GM23338 (cell line): ENCODE results near the gene RPL26.

Source experiments
- CREB1 ChIP-seq: fragments of 250-450 bp; sonication (Bioruptor Pico); IDR thresholded peaks from 2 replicates; pipeline ENCODE4 v1.5.0; 2020; ENCODE audit warnings: low read depth, mild to moderate bottlenecking, moderate library complexity
- EZH2 ChIP-seq: fragments of 200-600 bp; sonication (generic); IDR thresholded peaks from one replicate; pipeline ENCODE4 v1.8.0; 2017; ENCODE audit warnings: antibody characterized with exemption, mild to moderate bottlenecking, low read depth; ENCODE audit not compliant: unreplicated experiment
- EZH2phosphoT487 ChIP-seq: fragments of 200-600 bp; sonication (generic); IDR thresholded peaks from one replicate; pipeline ENCODE4 v1.8.1; 2018; ENCODE audit warnings: antibody characterized with exemption; ENCODE audit not compliant: unreplicated experiment
- JUNB ChIP-seq: IDR thresholded peaks from one replicate; pipeline ENCODE4 v1.6.1; 2016; ENCODE audit warnings: antibody characterized with exemption; ENCODE audit not compliant: unreplicated experiment
- NANOG ChIP-seq: IDR thresholded peaks from 2 replicates; pipeline ENCODE4 v1.6.1; 2016; ENCODE audit warnings: antibody characterized with exemption, borderline replicate concordance
- POLR2AphosphoS5 ChIP-seq: IDR thresholded peaks from 2 replicates; pipeline ENCODE4 v1.6.1; 2016; ENCODE audit warnings: antibody characterized with exemption, low read depth
- STAT1 ChIP-seq: IDR thresholded peaks from one replicate; pipeline ENCODE4 v1.6.1; 2016; ENCODE audit warnings: antibody characterized with exemption; ENCODE audit not compliant: unreplicated experiment
- ZNF114 ChIP-seq: fragments of 250-450 bp; sonication (Bioruptor Pico); IDR thresholded peaks from 2 replicates; pipeline ENCODE4 v1.5.0; 2020; ENCODE audit warnings: mild to moderate bottlenecking, moderate library complexity
- ZNF331 ChIP-seq: fragments of 250-450 bp; sonication (Bioruptor Pico); IDR thresholded peaks from 2 replicates; pipeline ENCODE4 v1.5.0; 2020; ENCODE audit warnings: low read depth, mild to moderate bottlenecking, moderate library complexity
- TF ChIP-seq, protein P1 (sequence below), 2 experiments: fragments of 200-600 bp in 1 of 2; sonication (generic) in 1 of 2; conservative IDR thresholded peaks; 2 replicates each; pipeline versions ENCODE4 v1.5.1 to v1.6.1; 2016 to 2017; ENCODE audit warnings: antibody characterized with exemption in 2 of 2, low read depth in 2 of 2, mild to moderate bottlenecking in 2 of 2, moderate library complexity in 1 of 2
- TF ChIP-seq, protein P2 (sequence below): IDR thresholded peaks from one replicate; pipeline ENCODE4 v1.6.1; 2018; ENCODE audit warnings: antibody characterized with exemption; ENCODE audit not compliant: unreplicated experiment
- TF ChIP-seq, protein P3 (sequence below): IDR thresholded peaks from 2 replicates; pipeline ENCODE4 v1.6.1; 2016; ENCODE audit warnings: antibody characterized with exemption

- TF ChIP-seq EZH2, result no peak
- TF ChIP-seq, protein P1, sequence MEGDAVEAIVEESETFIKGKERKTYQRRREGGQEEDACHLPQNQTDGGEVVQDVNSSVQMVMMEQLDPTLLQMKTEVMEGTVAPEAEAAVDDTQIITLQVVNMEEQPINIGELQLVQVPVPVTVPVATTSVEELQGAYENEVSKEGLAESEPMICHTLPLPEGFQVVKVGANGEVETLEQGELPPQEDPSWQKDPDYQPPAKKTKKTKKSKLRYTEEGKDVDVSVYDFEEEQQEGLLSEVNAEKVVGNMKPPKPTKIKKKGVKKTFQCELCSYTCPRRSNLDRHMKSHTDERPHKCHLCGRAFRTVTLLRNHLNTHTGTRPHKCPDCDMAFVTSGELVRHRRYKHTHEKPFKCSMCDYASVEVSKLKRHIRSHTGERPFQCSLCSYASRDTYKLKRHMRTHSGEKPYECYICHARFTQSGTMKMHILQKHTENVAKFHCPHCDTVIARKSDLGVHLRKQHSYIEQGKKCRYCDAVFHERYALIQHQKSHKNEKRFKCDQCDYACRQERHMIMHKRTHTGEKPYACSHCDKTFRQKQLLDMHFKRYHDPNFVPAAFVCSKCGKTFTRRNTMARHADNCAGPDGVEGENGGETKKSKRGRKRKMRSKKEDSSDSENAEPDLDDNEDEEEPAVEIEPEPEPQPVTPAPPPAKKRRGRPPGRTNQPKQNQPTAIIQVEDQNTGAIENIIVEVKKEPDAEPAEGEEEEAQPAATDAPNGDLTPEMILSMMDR (conservative IDR thresholded peaks at IDR 0.05; ENCODE audit: low read depth in 2 of 2), result no peak
- no peak for TF ChIP-seq POLR2AphosphoS5
- TF ChIP-seq, protein P2, sequence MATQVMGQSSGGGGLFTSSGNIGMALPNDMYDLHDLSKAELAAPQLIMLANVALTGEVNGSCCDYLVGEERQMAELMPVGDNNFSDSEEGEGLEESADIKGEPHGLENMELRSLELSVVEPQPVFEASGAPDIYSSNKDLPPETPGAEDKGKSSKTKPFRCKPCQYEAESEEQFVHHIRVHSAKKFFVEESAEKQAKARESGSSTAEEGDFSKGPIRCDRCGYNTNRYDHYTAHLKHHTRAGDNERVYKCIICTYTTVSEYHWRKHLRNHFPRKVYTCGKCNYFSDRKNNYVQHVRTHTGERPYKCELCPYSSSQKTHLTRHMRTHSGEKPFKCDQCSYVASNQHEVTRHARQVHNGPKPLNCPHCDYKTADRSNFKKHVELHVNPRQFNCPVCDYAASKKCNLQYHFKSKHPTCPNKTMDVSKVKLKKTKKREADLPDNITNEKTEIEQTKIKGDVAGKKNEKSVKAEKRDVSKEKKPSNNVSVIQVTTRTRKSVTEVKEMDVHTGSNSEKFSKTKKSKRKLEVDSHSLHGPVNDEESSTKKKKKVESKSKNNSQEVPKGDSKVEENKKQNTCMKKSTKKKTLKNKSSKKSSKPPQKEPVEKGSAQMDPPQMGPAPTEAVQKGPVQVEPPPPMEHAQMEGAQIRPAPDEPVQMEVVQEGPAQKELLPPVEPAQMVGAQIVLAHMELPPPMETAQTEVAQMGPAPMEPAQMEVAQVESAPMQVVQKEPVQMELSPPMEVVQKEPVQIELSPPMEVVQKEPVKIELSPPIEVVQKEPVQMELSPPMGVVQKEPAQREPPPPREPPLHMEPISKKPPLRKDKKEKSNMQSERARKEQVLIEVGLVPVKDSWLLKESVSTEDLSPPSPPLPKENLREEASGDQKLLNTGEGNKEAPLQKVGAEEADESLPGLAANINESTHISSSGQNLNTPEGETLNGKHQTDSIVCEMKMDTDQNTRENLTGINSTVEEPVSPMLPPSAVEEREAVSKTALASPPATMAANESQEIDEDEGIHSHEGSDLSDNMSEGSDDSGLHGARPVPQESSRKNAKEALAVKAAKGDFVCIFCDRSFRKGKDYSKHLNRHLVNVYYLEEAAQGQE, result no peak
- TF ChIP-seq NANOG, result no peak
- no peak for TF ChIP-seq ZNF114 (CRISPR knock-in tag)
- TF ChIP-seq, protein P3, sequence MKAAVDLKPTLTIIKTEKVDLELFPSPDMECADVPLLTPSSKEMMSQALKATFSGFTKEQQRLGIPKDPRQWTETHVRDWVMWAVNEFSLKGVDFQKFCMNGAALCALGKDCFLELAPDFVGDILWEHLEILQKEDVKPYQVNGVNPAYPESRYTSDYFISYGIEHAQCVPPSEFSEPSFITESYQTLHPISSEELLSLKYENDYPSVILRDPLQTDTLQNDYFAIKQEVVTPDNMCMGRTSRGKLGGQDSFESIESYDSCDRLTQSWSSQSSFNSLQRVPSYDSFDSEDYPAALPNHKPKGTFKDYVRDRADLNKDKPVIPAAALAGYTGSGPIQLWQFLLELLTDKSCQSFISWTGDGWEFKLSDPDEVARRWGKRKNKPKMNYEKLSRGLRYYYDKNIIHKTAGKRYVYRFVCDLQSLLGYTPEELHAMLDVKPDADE, result no peak
- no peak for TF ChIP-seq EZH2phosphoT487
- TF ChIP-seq ZNF331, result no peak
- TF ChIP-seq STAT1, result no peak
- TF ChIP-seq CREB1, result no peak
- no peak for TF ChIP-seq JUNB
These were observed 10.6 kb downstream of the RPL26 start for GRCh38 chr17:8372422-8372821.
